Osteoblast (primary cell): ENCODE measurements around the gene TMPRSS9. TPM values are rescaled to one million over a fixed set of nuclear protein-coding genes. Genes with fewer than 3 reads are reported as not detected.
A peak's percentile ranks its signal among the peaks of the same experiment; 100 is the strongest.

ENCODE experiments used
- DNase-seq: peaks from one replicate; pipeline ENCODE4 v3.0.0; 2011; ENCODE audit warnings: low spot score, mixed read lengths; ENCODE audit not compliant: insufficient read length; ENCODE audit errors: missing footprints
- H2AFZ ChIP-seq: 2 replicates; pipeline ENCODE4 v1.6.0; 2011; ENCODE audit warnings: mild to moderate bottlenecking, low read length
- H3K27ac ChIP-seq: 2 replicates; pipeline ENCODE4 v1.5.1; 2011; ENCODE audit warnings: mild to moderate bottlenecking, low read depth, low read length, moderate library complexity
- H3K27me3 ChIP-seq: 2 replicates; pipeline ENCODE4 v1.6.0; 2012; ENCODE audit warnings: mild to moderate bottlenecking, control low read depth, inconsistent platforms, low read length, moderate library complexity; ENCODE audit not compliant: insufficient read depth
- H3K36me3 ChIP-seq: 2 replicates; pipeline ENCODE4 v1.5.1; 2011; ENCODE audit warnings: mild to moderate bottlenecking, low read length, control low read depth, moderate library complexity; ENCODE audit not compliant: insufficient read depth
- H3K4me1 ChIP-seq: 2 replicates; pipeline ENCODE4 v1.5.1; 2011; ENCODE audit warnings: mild to moderate bottlenecking, low read length, control low read depth, moderate library complexity; ENCODE audit not compliant: insufficient read depth
- H3K4me2 ChIP-seq: 2 replicates; pipeline ENCODE4 v1.6.0; 2011; ENCODE audit warnings: mild to moderate bottlenecking, low read length; ENCODE audit not compliant: insufficient read depth
- H3K4me3 ChIP-seq: fragments of 200-600 bp; sonication (generic); 3 replicates; pipeline ENCODE4 v1.5.1; 2012; ENCODE audit warnings: mild to moderate bottlenecking, low read length, inconsistent platforms; ENCODE audit not compliant: insufficient read depth
- H3K79me2 ChIP-seq: 2 replicates; pipeline ENCODE4 v1.6.0; 2012; ENCODE audit warnings: mild to moderate bottlenecking, low read length, control low read depth, inconsistent platforms; ENCODE audit not compliant: insufficient read depth
- H3K9me3 ChIP-seq: 2 replicates; pipeline ENCODE4 v1.5.1; 2011; ENCODE audit warnings: low read depth, low read length, control low read depth
- H4K20me1 ChIP-seq: 2 replicates; pipeline ENCODE4 v1.6.0; 2012; ENCODE audit warnings: mild to moderate bottlenecking, low read length, control low read depth; ENCODE audit not compliant: insufficient read depth
- CTCF ChIP-seq: IDR thresholded peaks from 2 replicates; pipeline ENCODE4 v1.5.1; 2011; ENCODE audit warnings: mild to moderate bottlenecking, low read depth, low read length, moderate library complexity; ENCODE audit errors: extremely low read depth
- total RNA-seq: library from RNA; depleted of rRNA; stranded (reverse); fragments of >200 nt; gene quantifications from 2 replicates; pipeline ENCODE4 v1.2.3, GENCODE V29; 2012

TMPRSS9 gene
- total RNA-seq, 1 donor, result 1.1 TPM

DNA sequence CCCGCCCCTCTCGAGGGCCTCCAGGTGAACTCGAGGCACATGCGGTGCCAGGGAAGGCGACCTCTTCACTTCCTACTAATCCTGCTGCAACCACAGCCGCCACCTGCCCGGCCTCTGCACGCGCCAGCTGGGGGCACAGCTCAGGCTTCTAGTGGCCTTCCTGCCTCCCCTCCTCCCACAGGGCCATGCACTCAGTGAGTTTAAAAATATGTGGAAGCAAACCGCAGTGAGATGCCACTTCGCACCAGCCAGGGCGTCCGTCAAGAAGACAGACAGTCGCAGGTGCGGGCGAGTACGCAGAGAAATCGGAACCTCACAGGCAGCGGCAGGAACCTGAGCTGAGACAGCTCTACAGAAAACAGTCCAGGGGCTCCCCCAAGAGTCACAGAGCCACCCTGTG, 86.3 kb downstream of the TMPRSS9 start:
- TF ChIP-seq CTCF, result no peak
- DNase-seq, result no peak
- H3K9me3 ChIP-seq, result no peaks in the 10 kb centered on the region
- H3K4me3 ChIP-seq, result no peak overlapping the region
- no peak overlapping the region for H2AFZ ChIP-seq
- peaks cover 89% of the 10 kb centered on the region for H3K79me2 ChIP-seq
- H3K27ac ChIP-seq, result no peak overlapping the region
- H3K27me3 ChIP-seq, result no peaks in the 10 kb centered on the region
- H4K20me1 ChIP-seq, result peaks cover 12% of the 10 kb centered on the region
- H3K36me3 ChIP-seq, result peaks cover 21% of the 10 kb centered on the region
- no peaks in the 10 kb centered on the region for H3K4me1 ChIP-seq
- no peak overlapping the region for H3K4me2 ChIP-seq

DNA sequence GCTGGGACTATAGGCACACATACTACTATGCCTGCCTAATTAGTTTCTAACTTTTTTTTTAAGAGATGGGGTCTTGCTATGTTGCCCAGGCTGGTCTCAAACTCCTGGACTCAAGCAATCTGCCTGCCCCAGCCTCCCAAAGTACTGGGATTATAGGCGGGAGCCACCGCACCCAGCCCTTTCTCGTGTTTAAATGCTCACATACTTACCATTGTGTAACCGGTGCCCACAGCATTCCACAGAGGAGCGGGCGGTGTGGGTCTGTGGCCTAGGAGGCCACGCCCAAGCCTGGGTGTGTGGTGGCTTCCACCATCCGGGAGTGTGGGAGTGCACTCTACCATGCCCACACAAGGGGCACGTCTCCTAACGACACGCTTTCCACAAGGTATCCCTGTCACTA, 89.0 kb downstream of the TMPRSS9 start:
- no peak overlapping the region for H3K27ac ChIP-seq
- no peaks in the 10 kb centered on the region for H3K4me1 ChIP-seq
- H3K4me2 ChIP-seq, result no peak overlapping the region
- peaks cover 3% of the 10 kb centered on the region for H3K36me3 ChIP-seq
- H3K27me3 ChIP-seq, result no peaks in the 10 kb centered on the region
- no peak overlapping the region for H2AFZ ChIP-seq
- no peak for TF ChIP-seq CTCF
- no peak overlapping the region for H3K4me3 ChIP-seq
- peaks cover 89% of the 10 kb centered on the region for H3K79me2 ChIP-seq
- no peaks in the 10 kb centered on the region for H3K9me3 ChIP-seq
- DNase-seq, result peak; percentile 38
- H4K20me1 ChIP-seq, result peaks cover 8% of the 10 kb centered on the region

- Histone ChIP-seq H3K36me3 (no peaks in the 10 kb centered on the region), H3K27ac (no peak overlapping the region), H3K4me2 (no peak overlapping the region), H2AFZ (no peak overlapping the region), H3K27me3 (no peaks in the 10 kb centered on the region), H3K9me3 (no peaks in the 10 kb centered on the region), H3K4me3 (no peak overlapping the region), H3K4me1 (peaks cover 9% of the 10 kb centered on the region), H3K79me2 (peaks cover 95% of the 10 kb centered on the region), H4K20me1 (peaks cover 21% of the 10 kb centered on the region)
- TF ChIP-seq CTCF, result no peak
- DNase-seq, result peak; percentile 65
Observed at GRCh38 chr19:2451138-2451537, 91.1 kb downstream of the TMPRSS9 start.

GRCh38 chr19:2451741-2452140, 91.7 kb downstream of the TMPRSS9 start:
- DNase-seq, result peak; percentile 46
- H2AFZ ChIP-seq, result no peak overlapping the region
- no peak overlapping the region for H3K4me3 ChIP-seq
- no peaks in the 10 kb centered on the region for H3K36me3 ChIP-seq
- no peak overlapping the region for H3K27ac ChIP-seq
- H4K20me1 ChIP-seq, result peaks cover 21% of the 10 kb centered on the region
- H3K79me2 ChIP-seq, result peaks cover 95% of the 10 kb centered on the region
- no peak for TF ChIP-seq CTCF
- no peak overlapping the region for H3K4me2 ChIP-seq
- H3K9me3 ChIP-seq, result no peaks in the 10 kb centered on the region
- peaks cover 9% of the 10 kb centered on the region for H3K4me1 ChIP-seq
- H3K27me3 ChIP-seq, result no peaks in the 10 kb centered on the region
